ENCODE data around the gene CCDC93.

GRCh38 chr2:118054213-118055008 is 40.5 kb upstream of the CCDC93 start:
- TF ChIP-seq CTCF (IDR thresholded peaks at IDR 0.05), result no peak
- no peak for TF ChIP-seq POLR2A (IDR thresholded peaks at IDR 0.05)
